ENCODE measurements around the gene RAB27A. TPM values are rescaled to one million over a fixed set of nuclear protein-coding genes. Genes with fewer than 3 reads are reported as not detected.
"Not testable (repeated sequence)": the region's sequence is repeated elsewhere in the genome, so short reads cannot be mapped to it uniquely, and the experiment has no call there.

RAB27A gene
- total RNA-seq, 2 donors from 2014 or later: 40.6 to 59.3 TPM

DNA sequence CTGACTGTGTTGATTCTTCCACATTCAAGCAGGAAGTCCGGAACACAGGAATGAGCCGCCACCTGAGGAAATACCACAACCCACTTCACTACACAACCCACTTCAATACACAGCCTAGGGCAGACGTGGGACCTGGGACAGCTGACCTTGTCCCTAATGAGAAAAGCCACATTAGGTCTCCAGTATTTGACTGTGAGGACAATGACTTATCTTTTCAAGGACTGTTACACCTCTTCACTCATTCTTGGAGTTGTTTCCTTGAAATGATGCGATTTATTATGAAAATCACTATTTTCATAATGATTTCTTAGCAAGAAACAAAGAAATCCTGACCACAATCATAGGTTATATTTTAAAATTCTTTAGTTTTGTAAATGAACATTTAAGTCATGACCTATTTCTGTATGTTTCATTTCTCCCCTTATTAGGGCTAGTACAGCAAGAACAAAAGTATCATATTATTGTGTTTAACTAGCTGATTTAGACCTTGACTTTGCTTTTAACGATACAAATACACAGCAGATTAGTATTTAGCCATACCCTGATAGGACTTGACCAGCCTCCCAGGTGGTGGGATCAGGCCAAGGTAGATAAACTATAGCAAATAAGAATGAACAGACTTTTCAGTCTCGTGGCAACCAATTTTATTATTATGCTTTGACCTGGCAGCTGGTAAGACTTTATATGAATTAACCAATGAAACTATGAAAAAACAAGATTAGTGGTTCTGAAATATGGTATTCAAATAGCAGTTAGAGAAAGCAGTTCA is 6.0 kb downstream of the RAB27A start:
- no peak for DNase-seq (ENCODE audit: low spot score)
- intact Hi-C loops (cut with DNase I): no loop called here

DNA sequence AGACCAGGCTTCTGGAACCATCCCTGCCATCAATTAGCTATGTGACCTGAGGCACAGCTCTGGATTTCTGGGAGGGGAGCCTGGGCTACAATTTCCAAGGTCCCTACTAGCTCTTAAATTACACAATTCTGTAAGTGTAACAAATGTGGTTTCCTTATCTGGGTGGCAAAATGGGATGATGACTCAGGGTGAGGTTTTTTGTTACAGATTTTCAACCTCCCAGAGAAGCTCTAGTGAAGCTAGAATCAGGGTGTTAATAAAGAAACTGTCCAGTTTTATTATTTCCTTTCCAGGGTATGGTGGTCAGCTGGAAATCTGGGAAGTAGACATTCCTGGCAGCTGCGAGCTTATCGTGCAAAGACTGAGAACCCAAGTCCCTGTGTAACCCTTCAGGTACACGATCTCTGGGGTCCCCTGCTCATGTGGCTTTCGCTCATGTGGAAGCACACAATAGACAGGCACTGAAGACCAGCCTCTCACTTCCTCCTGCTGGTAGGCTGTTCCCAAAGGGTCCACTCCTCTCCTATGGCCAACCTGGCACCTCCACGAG is 7.3 kb downstream of the RAB27A start:
- no peak for DNase-seq (ENCODE audit: low spot score)
- intact Hi-C loops (cut with DNase I): no loop called here

DNA sequence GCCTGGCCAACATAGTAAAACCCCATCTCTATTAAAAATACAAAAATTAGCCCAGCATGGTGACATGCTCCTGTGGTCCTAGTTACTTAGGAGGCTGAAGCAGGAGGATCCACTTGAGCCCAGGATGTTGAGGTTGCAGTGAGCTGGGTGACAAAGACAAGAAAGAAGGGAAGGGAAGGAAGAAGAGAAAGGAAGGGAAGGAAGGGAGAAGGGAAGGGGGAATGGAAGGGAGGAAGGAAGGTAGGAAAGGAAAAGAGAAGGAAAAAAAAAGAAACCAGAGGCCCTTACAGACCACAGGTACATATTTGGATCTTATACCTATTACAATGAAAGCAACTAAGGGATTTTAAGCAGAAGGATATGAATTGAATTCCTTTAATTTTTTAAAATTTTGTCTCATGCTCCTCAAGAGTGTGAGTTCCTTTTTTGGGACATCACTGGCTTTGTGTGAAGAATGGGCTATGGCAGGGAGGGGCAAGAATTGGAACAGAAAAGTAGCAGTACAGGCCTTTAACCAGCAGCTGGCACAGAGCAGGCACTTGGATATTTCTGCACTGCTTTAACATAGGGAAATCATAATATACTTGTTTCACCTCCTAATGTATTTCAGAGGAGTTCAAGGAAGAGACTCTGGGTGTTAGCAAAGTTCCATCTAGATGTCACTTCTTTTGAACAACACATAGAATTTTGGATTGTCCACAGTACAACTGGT is 7.9 kb downstream of the RAB27A start:
- intact Hi-C loops (cut with DNase I): no loop called here
- no peak for DNase-seq (ENCODE audit: low spot score)

DNA sequence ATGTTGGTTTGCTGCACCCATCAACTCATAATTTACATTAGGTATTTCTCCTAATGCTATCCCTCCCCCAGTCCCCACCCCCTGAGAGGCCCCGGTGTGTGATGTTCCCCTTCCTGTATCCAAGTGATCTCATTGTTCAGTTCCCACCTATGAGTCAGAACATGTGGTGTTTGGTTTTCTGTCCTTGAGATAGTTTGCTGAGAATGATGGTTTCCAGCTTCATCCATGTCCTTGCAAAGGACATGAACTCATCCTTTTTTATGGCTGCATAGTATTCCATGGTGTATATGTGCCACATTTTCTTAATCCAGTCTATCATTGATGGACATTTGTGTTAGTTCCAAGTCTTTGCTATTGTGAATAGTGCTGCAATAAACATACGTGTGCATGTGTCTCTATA is 9.0 kb downstream of the RAB27A start:
- intact Hi-C loops (cut with DNase I); DNase-seq (ENCODE audit: low spot score): not testable (repeated sequence)

DNA sequence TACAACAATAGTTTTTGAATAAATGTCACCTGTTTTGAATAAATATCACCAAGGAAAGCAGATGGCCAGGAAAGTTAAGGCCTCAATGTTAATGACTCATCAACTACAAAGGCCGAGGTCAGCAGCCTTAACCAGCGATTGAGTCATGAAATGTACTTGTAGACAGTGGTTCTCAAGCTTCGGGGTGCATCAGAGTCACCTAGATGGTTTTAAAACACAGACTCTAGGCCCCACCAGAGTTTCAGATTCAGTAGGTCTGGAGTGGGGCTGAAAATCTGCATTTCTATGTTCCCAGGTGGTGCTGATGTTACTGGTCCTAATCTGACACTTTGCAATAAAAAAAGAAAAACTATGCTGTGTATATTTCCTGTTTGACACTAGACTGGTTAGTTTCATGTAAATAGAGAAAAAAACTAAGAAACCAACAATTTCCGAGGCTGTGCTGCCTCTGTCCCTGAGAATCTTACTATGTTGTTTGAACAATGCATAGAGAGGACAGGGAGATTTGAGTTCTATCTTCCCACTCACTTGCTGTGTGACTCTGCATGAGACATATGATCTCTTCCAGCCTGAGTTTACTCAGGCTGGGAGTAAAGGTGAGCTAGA is 9.8 kb downstream of the RAB27A start:
- intact Hi-C loops (cut with DNase I): no loop called here
- DNase-seq (ENCODE audit: low spot score): no peak

DNA sequence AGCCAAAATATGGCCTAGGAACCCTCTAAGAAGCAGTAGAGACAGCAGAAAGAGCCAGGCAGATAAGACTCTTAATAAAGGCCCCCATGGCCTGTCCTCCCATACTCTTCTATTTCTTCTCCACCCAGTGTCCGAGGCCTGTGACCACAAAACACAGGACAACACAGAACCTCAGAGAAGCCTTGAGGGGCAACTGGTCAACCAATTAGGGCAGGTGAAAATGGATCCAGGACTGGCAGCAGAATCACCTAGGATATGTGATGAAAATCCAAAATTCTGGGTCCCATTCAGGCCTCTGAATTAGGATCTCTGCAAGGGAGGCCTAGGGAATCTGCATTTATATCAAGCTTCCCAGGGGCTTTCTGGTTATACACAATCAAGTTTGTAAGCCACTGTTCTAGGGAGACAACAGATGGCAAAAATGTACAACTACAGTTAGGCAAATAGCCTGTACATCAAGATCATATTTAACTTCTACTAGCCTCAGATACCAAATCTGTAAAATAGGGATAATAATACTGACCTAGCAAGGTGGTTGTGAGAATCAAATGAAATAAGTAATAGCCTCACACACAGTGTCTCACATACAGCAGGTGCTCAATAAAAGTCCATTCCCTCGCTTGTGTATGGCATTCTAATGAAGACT is 10.4 kb downstream of the RAB27A start:
- no peak for DNase-seq (ENCODE audit: low spot score)
- intact Hi-C loops (cut with DNase I): no loop called here

DNA sequence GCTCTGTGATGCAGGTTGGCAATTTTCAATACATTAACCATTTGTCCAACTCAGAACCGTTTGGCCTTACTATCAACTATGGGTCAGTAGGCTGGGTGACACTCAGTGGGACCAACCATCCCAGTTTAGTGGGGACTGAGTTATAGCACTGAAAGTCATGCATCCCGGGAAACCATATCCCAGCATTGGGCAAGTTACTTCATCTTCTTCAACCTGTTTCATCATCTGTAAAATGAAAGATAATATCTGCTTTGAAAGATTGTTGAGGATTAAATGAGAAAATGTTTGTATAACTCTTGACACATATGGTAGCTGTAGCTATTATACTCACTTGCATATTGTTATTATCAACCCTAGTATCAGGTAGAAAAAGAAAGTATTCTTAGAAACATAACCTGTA is 11.9 kb downstream of the RAB27A start:
- no peak for DNase-seq (ENCODE audit: low spot score)

DNA sequence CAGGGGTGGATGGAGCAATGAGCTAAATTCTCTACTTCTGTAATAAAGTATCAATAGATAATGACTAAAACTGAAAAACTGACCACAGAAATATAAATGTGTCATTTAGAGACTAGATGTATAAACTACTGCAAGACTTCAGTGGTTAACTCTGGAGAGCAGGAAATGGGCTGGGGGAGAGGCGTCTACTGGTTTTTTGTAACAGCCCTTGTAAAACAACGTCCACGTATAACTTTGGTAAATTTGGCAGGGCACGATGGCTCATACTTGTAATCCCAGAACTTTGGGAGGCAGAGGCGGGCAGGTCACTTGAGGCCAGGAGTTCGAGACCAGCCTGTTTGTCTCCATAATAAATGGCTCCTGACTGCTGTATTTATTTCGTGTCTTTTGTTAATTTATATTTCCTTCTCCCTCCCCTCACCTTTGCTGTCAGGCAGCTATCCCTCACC is 12.5 kb downstream of the RAB27A start:
- DNase-seq (ENCODE audit: low spot score): no peak
- intact Hi-C loops (cut with DNase I): no loop called here

More for the DNA sequence above, 11.9 kb downstream of the RAB27A start:
- intact Hi-C loops (cut with DNase I): no loop called here

DNA sequence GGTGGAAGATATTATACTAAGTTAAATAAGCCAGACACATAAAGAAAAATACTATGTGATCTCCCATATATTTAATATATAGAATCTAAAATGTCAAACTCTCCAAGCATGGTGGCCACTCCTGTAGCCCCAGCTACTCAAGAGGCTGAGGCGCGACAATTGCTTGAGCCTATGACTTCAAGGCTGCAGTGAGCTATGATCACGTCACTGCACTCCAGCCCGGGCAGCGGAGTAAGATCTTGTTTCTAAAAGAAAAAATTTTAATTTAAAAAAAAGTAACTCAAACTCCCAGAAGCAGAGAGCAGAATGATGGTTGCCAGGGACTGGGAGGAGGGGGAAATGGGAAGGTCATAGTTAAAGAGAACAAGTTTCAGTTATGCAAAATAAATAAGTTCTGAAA is 13.3 kb downstream of the RAB27A start:
- intact Hi-C loops (cut with DNase I): no loop called here

DNA sequence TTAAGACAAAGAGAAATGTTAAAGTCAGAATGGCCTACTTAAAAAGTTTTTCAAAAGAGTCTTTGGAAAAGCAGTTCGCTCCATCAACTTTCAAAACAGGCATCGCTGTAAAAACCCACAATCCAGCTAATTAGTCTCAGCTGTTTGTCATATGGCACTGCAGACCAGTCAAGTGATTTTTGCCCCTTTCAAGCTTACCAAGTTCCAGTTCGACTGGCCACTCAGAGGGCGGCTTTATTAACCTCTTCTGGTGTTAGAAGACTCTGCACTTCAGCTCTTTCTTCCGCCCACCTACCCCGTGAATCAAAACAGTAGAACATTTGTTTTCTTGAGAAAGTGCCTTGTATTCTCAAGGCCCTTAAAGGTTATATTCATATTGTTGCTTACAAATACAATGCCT is 19.3 kb downstream of the RAB27A start:
- intact Hi-C loops (cut with DNase I): no loop called here
- DNase-seq (ENCODE audit: low spot score): no peak

More for the DNA sequence above, 13.3 kb downstream of the RAB27A start:
- DNase-seq (ENCODE audit: low spot score): no peak

DNA sequence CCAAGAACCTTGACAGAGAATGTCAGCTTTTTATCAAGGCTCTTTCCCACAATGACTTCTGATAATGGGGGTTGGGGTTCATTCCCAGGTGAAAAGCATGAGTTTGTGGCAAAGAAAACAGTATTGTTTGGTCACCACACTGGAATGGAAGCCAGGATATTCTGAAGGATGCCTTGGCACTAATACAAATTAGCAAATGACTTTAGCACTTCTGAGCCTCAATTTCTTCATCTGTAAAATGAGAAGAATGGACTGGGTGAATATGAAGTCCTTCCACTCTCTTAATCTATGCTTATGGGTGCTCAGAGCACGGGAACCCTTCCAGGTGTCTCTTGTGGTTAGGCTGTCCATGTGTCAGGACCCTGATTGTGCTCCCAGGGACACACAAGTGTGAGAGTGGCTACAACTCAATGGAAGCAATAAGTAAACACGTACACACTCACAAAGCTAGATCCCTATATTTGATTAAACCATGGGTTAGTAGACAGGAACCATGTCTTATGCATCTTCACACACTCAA is 21.4 kb downstream of the RAB27A start:
- intact Hi-C loops (cut with DNase I): no loop called here
- DNase-seq (ENCODE audit: low spot score): no peak

DNA sequence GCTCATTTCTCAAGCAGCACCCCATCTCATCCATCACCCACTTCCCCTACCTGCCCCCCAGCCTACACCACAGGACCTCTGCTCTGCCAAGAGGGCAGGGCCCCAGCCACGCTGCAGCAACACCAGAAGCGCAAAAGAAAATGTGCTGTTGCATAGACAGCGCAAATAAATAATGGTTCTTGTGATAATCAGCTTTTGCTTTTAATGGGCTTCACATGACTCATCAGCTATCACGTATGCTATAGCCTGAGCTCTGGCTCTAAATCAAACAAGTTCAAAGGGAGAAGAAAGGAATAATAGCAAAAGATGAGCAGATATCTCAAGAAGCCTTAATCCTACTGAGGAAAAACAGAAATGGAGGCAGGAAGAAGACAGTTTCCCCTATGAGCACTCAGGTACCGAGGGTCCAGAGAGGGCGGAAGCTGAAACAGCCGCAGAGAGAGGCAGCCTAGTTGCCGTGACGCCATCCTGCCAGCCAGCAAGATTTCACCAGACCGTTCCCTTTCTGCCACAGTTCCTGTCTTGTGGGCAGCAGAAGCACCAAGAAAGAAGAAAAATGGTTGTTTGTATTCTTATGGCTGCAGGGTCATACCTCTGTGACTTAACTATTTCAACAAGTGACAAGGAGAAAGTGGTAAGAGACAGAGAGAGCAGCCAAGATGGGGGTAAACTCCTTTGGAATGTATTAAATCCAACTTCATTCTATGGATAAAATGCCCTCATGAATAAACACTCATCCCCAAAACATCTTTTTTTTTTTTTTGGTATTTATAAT is 22.0 kb downstream of the RAB27A start:
- intact Hi-C loops (cut with DNase I): no loop called here
- DNase-seq (ENCODE audit: low spot score): no peak

DNA sequence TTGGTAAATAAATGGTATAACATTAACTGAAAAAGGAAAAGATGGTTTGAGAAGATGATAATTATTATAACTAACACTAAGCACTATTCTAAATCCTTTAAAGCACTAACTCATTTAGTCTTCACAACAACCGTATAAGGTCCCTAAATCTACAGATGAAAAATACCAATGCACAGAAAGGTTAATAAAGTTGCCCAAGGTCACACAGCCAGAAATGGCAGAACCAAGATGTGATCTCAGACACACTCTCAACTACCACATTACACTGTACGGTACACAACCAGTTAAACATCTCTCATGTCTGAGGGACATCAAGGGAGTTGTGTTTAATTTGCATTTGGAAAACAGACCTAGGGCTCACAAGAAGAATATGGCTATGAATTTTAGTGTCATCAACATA is 23.1 kb downstream of the RAB27A start:
- intact Hi-C loops (cut with DNase I): no loop called here
- no peak for DNase-seq (ENCODE audit: low spot score)

DNA sequence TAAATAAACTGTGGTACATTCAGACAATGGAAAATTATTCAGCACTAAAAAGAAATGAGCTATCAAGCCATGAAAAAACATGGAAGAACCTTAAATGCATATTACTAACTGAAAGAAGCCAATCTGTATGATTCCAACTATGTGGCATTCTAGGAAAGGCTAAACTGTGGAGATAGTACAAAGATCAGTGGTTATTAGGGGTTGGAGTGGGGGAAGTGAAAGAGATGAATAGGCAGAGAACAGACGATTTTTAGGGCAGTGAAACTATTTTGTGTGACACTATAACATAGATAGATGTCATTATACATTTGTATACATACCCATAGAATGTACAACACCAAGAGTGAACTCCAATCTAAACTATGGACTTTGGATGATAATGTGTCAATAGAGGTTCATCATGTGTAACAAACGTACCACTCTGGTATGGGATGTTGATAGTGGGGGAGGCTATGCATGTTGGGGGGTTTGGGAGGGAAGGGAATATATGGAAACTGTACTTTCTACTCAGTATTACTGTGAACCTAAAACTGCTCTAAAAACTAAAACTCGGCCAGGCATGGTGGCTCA is 29.0 kb downstream of the RAB27A start:
- intact Hi-C loops (cut with DNase I): no loop called here
- DNase-seq (ENCODE audit: low spot score): no peak

DNA sequence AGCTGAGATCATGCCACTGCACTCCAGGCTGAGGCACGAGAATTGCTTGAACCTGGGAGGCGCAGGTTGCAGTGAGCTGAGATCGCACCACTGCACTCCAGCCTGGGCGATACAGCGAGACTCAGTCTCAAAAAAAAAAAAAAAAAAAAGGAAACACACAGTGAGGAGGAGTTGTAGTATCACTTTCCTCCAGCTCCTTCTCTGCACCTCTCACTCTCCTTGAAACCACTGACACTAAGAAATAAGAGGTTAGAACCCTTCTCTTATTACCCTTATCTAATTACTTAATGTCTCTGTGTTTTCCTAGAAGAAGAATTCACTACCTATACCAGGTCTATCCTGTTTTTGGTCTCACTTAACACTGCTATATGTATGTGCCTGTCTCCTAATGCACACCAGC is 31.7 kb downstream of the RAB27A start:
- DNase-seq (ENCODE audit: low spot score): no peak
- intact Hi-C loops (cut with DNase I): no loop called here

DNA sequence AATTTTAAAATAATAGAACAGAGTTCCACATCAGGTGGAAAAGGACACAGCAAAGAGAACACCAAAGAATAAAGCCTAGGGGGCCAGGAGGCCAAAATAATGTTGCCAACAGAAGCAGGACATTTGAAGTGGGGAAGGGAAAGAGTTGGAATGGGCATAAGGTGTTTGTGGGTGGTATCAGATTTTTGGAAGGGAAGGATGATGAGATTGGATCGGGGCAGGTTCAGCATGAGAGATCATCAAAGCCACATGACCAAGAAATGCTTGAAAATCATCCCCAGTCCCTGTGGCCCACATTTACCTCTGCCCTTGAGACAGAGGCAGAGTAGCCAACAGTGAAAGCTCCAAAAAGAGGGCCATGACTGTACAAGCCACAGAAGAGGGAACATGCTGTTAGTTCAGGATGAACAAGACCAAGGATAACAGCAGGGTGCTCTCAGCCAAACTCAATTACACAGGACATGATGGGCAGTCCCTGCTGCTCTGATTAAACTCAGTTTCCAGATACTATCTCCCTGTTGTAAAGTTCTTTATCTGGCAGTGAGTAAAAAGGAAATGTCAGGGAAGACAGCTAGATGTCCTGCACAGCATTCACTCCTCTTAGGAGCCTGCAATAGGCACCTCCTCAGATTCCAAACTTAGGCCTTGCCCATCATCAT is 32.5 kb downstream of the RAB27A start:
- intact Hi-C loops (cut with DNase I): no loop called here
- no peak for DNase-seq (ENCODE audit: low spot score)

DNA sequence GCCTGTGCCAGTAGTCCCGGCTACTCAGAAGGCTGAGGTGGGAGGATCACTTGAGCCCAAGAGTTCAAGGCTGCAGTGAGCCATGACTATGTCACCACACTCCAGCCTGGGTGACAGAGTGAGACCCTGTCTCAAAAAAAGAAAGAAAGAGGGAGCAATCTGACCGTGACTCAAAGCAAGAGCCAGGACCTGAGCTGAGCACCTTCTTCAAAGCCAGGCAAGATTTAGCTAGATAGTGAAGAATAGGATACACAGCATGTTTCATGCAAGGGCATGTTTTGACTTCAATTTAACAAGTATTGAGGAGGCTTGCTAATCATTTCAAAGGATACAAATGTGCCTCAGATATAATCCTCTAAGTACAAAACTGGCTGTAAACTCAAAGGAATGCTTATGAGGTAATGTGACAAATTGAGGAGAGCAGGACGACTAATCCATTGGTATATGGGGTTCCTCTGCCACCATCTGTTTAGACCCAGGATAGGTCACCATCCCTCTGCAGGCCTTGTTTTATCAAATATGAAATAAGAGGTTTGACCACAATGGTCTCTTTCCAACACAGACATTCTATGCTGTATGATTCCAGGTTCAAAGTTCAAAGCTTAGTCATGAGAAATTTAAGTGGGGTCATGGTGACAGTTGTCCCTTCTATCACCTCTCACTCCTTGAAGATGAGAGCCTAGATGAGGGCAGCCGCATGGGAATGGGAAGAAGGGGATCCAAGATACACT is 33.2 kb downstream of the RAB27A start:
- intact Hi-C loops (cut with DNase I): no loop called here
- DNase-seq (ENCODE audit: low spot score): no peak
